HepG2 (cell line): Measurements from ENCODE around the gene RAB17. TPM values are rescaled to one million over a fixed set of nuclear protein-coding genes. Genes with fewer than 3 reads are reported as not detected.

ENCODE experiments used
- BRCA1 ChIP-seq: sonication (generic); formaldehyde crosslinking; IDR thresholded peaks from 2 replicates; pipeline ENCODE4 v1.4.0; 2020; ENCODE audit warnings: missing genetic modification reagents
- EEA1 ChIP-seq: sonication (generic); formaldehyde crosslinking; IDR thresholded peaks from 2 replicates; pipeline ENCODE4 v1.5.1; 2020; ENCODE audit warnings: mild to moderate bottlenecking, missing genetic modification reagents, borderline replicate concordance
- FLYWCH1 ChIP-seq: sonication (generic); formaldehyde crosslinking; IDR thresholded peaks from 2 replicates; pipeline ENCODE4 v1.8.1; 2023; ENCODE audit warnings: mild to moderate bottlenecking, missing genetic modification reagents
- HOXA7 ChIP-seq: sonication (generic); formaldehyde crosslinking; IDR thresholded peaks from 2 replicates; pipeline ENCODE4 v1.8.1; 2022; ENCODE audit warnings: mild to moderate bottlenecking, missing genetic modification reagents, moderate library complexity
- KLF15 ChIP-seq: sonication (generic); formaldehyde crosslinking; IDR thresholded peaks from 2 replicates; pipeline ENCODE4 v1.8.1; 2023; ENCODE audit warnings: borderline replicate concordance, mild to moderate bottlenecking, inconsistent platforms, missing genetic modification reagents, mixed read lengths
- MED8 ChIP-seq: sonication (generic); formaldehyde crosslinking; IDR thresholded peaks from 2 replicates; pipeline ENCODE4 v1.8.1; 2023; ENCODE audit warnings: mild to moderate bottlenecking, missing genetic modification reagents; ENCODE audit not compliant: insufficient replicate concordance
- NFKB2 ChIP-seq: sonication (generic); formaldehyde crosslinking; IDR thresholded peaks from 2 replicates; pipeline ENCODE4 v1.4.0; 2020; ENCODE audit warnings: missing genetic modification reagents, borderline replicate concordance
- REL ChIP-seq: sonication (generic); formaldehyde crosslinking; conservative IDR thresholded peaks from 2 replicates; pipeline ENCODE4 v1.8.0; 2022; ENCODE audit warnings: mild to moderate bottlenecking, missing genetic modification reagents, moderate library complexity
- SMAD9 ChIP-seq: sonication (generic); formaldehyde crosslinking; IDR thresholded peaks from 2 replicates; pipeline ENCODE4 v1.5.1; 2020; ENCODE audit warnings: mild to moderate bottlenecking, missing genetic modification reagents
- SYNCRIP ChIP-seq: fragments of 200-400 bp; formaldehyde crosslinking; IDR thresholded peaks from 2 replicates; pipeline ENCODE4 v1.6.1; 2018; ENCODE audit warnings: mild to moderate bottlenecking, low read depth, low read length; ENCODE audit not compliant: insufficient read depth
- ZNF136 ChIP-seq: sonication (generic); formaldehyde crosslinking; IDR thresholded peaks from 2 replicates; pipeline ENCODE4 v1.8.1; 2022; ENCODE audit warnings: low read depth, mild to moderate bottlenecking, moderate library complexity, missing genetic modification reagents
- ZNF263 ChIP-seq: sonication (generic); formaldehyde crosslinking; IDR thresholded peaks from 2 replicates; pipeline ENCODE4 v1.4.0; 2020; ENCODE audit warnings: missing genetic modification reagents
- ZNF614 ChIP-seq: IDR thresholded peaks from 2 replicates; pipeline ENCODE4 v1.6.1; 2018; ENCODE audit warnings: missing biosample characterization, missing genetic modification reagents, inconsistent platforms, borderline replicate concordance
- polyA plus RNA-seq, 8 experiments: library from polyadenylated mRNA; depleted of rRNA in 3 of 8; stranded (reverse) in 7 of 8; unstranded in 1 of 8; fragments of >200 nt; fragmentation: Illumina TruSeq in 4 of 8; extraction: Trizol in 4 of 8; gene quantifications; 2 replicates each; pipeline versions ENCODE4 v1.2.1 to v1.2.3, GENCODE V29; 2011 to 2016; ENCODE audit warnings: low read depth in 4 of 8, missing spikeins in 1 of 8, mixed read lengths in 1 of 8; ENCODE audit not compliant: insufficient read depth in 1 of 8
- total RNA-seq, 5 experiments: library from RNA; depleted of rRNA; stranded (reverse); fragments of >200 nt; fragmentation: Illumina TruSeq; extraction: Trizol; gene quantifications; 2 replicates each; pipeline ENCODE4 v1.2.3, GENCODE V29; 2016; ENCODE audit warnings: low read depth in 1 of 5
- TF ChIP-seq, protein P1 (sequence below): sonication (generic); formaldehyde crosslinking; IDR thresholded peaks from 2 replicates; pipeline ENCODE4 v1.5.0; 2020; ENCODE audit warnings: mild to moderate bottlenecking, missing genetic modification reagents
- TF ChIP-seq, protein P2 (sequence below): sonication (generic); formaldehyde crosslinking; IDR thresholded peaks from 2 replicates; pipeline ENCODE4 v1.5.1; 2020; ENCODE audit warnings: missing genetic modification reagents, mild to moderate bottlenecking, borderline replicate concordance
- TF ChIP-seq, protein P3 (sequence below): sonication (generic); formaldehyde crosslinking; IDR thresholded peaks from 2 replicates; pipeline ENCODE4 v1.5.1; 2020; ENCODE audit warnings: mild to moderate bottlenecking, missing genetic modification reagents, borderline replicate concordance
- TF ChIP-seq, protein P4 (sequence below): conservative IDR thresholded peaks from 2 replicates; pipeline ENCODE4 v1.6.1; 2018; ENCODE audit warnings: missing genetic modification reagents
- TF ChIP-seq, protein P5 (sequence below): sonication (generic); formaldehyde crosslinking; IDR thresholded peaks from 2 replicates; pipeline ENCODE4 v1.5.0; 2020; ENCODE audit warnings: missing genetic modification reagents, mild to moderate bottlenecking, borderline replicate concordance
- TF ChIP-seq, protein P6 (sequence below), 2 experiments: sonication (generic) in 1 of 2; formaldehyde crosslinking in 1 of 2; IDR thresholded peaks; 2 replicates each; pipeline versions ENCODE4 v1.4.0 to v1.6.1; 2016 to 2020; ENCODE audit warnings: borderline replicate concordance in 1 of 2, low read depth in 1 of 2, mild to moderate bottlenecking in 1 of 2, missing genetic modification reagents in 1 of 2

RAB17 gene
- total and polyA plus RNA-seq, 2 of the 13 experiments (the other 11 are each of a cell fraction or from before 2014, with no cell fraction given) = 68.0 to 124 TPM

DNA sequence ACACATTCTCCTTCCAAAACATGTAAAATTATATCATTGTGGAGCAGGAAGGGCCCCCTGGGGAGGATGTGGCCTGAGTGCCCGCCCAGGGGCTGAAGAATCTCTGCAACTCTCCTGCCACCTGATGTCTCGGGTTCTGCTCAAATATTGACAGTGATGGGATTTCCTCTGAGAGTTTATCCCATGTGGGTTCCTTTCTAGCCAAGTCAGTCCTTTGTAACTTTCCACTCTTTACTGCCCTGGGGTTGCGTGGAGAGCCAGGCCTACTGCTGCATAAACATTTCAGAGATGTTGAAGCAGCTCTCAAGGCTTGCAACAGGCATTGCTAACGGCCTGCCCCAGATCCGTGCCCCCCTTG, 4.0 kb upstream of the RAB17 start (continued):
- no peak for TF ChIP-seq SYNCRIP
- TF ChIP-seq, protein P1, sequence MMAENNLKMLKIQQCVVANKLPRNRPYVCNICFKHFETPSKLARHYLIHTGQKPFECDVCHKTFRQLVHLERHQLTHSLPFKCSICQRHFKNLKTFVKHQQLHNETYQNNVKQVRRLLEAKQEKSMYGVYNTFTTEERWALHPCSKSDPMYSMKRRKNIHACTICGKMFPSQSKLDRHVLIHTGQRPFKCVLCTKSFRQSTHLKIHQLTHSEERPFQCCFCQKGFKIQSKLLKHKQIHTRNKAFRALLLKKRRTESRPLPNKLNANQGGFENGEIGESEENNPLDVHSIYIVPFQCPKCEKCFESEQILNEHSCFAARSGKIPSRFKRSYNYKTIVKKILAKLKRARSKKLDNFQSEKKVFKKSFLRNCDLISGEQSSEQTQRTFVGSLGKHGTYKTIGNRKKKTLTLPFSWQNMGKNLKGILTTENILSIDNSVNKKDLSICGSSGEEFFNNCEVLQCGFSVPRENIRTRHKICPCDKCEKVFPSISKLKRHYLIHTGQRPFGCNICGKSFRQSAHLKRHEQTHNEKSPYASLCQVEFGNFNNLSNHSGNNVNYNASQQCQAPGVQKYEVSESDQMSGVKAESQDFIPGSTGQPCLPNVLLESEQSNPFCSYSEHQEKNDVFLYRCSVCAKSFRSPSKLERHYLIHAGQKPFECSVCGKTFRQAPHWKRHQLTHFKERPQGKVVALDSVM = no peak
- TF ChIP-seq FLYWCH1 (CRISPR knock-in tag) = no peak
- TF ChIP-seq, protein P2, sequence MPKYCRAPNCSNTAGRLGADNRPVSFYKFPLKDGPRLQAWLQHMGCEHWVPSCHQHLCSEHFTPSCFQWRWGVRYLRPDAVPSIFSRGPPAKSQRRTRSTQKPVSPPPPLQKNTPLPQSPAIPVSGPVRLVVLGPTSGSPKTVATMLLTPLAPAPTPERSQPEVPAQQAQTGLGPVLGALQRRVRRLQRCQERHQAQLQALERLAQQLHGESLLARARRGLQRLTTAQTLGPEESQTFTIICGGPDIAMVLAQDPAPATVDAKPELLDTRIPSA (CRISPR knock-in tag) = no peak
- TF ChIP-seq, protein P3, sequence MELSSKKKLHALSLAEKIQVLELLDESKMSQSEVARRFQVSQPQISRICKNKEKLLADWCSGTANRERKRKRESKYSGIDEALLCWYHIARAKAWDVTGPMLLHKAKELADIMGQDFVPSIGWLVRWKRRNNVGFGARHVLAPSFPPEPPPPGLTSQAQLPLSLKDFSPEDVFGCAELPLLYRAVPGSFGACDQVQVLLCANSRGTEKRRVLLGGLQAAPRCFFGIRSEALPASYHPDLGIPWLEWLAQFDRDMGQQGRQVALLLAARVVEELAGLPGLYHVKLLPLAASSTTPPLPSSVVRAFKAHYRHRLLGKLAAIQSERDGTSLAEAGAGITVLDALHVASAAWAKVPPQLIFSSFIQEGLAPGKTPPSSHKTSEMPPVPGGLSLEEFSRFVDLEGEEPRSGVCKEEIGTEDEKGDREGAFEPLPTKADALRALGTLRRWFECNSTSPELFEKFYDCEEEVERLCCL (CRISPR knock-in tag) = no peak; the same call in 1 of the 2 replicates
- TF ChIP-seq BRCA1 (CRISPR knock-in tag) = no peak
- no peak for TF ChIP-seq HOXA7 (CRISPR knock-in tag)
- no peak for TF ChIP-seq REL
- TF ChIP-seq, protein P4, sequence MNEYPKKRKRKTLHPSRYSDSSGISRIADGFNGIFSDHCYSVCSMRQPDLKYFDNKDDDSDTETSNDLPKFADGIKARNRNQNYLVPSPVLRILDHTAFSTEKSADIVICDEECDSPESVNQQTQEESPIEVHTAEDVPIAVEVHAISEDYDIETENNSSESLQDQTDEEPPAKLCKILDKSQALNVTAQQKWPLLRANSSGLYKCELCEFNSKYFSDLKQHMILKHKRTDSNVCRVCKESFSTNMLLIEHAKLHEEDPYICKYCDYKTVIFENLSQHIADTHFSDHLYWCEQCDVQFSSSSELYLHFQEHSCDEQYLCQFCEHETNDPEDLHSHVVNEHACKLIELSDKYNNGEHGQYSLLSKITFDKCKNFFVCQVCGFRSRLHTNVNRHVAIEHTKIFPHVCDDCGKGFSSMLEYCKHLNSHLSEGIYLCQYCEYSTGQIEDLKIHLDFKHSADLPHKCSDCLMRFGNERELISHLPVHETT (CRISPR knock-in tag) = no peak
- TF ChIP-seq, protein P5, sequence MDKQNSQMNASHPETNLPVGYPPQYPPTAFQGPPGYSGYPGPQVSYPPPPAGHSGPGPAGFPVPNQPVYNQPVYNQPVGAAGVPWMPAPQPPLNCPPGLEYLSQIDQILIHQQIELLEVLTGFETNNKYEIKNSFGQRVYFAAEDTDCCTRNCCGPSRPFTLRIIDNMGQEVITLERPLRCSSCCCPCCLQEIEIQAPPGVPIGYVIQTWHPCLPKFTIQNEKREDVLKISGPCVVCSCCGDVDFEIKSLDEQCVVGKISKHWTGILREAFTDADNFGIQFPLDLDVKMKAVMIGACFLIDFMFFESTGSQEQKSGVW (CRISPR knock-in tag) = no peak
- TF ChIP-seq, protein P6, sequence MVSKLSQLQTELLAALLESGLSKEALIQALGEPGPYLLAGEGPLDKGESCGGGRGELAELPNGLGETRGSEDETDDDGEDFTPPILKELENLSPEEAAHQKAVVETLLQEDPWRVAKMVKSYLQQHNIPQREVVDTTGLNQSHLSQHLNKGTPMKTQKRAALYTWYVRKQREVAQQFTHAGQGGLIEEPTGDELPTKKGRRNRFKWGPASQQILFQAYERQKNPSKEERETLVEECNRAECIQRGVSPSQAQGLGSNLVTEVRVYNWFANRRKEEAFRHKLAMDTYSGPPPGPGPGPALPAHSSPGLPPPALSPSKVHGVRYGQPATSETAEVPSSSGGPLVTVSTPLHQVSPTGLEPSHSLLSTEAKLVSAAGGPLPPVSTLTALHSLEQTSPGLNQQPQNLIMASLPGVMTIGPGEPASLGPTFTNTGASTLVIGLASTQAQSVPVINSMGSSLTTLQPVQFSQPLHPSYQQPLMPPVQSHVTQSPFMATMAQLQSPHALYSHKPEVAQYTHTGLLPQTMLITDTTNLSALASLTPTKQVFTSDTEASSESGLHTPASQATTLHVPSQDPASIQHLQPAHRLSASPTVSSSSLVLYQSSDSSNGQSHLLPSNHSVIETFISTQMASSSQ (IDR thresholded peaks at IDR 0.05; ENCODE audit: low read depth) = no peak
- TF ChIP-seq, protein P6 (CRISPR knock-in tag; IDR thresholded peaks at IDR 0.05; ENCODE audit: borderline replicate concordance) = no peak
- TF ChIP-seq KLF15 (CRISPR knock-in tag) = no peak
- no peak for TF ChIP-seq NFKB2 (CRISPR knock-in tag)
- no peak for TF ChIP-seq SMAD9 (CRISPR knock-in tag)
- no peak for TF ChIP-seq EEA1 (CRISPR knock-in tag)
- no peak for TF ChIP-seq ZNF263 (CRISPR knock-in tag)
- TF ChIP-seq ZNF614 (CRISPR knock-in tag) = 0 out of 2 replicates have a peak, but pooled peaks have one; percentile 31
- no peak for TF ChIP-seq ZNF136 (CRISPR knock-in tag)
- peak; percentile 72 for TF ChIP-seq MED8 (CRISPR knock-in tag)
